PC-3 (cell line): ENCODE results near the gene ST8SIA4.

ENCODE experiments used
- EZH2 ChIP-seq: fragments of 300-600 bp; sonication (generic); IDR thresholded peaks from one replicate; pipeline ENCODE4 v1.6.1; 2017; ENCODE audit warnings: antibody characterized with exemption, mild to moderate bottlenecking, low read length; ENCODE audit not compliant: unreplicated experiment
- TF ChIP-seq, protein P1 (sequence below): fragments of 300-600 bp; sonication (generic); conservative IDR thresholded peaks from 2 replicates; pipeline ENCODE4 v1.5.1; 2017; ENCODE audit warnings: antibody characterized with exemption, low read depth, mild to moderate bottlenecking, low read length

DNA sequence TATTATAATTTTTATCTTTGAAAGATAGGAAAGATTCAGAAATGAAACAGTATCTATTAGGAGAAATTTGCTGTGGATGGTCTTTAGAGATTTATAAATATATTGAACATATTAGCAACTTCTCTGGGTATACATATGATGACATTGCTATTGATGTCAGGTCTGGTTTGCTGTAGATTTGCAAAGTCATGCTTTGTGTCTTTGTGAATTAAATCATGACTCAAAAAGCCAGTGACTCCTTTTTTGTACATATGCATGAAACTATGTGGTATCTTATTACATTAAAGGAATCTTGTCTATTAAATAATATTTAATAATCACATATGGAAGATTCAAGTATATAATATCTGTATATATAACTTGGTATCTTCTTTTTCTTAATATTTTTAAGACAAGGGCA is 141.9 kb downstream of the ST8SIA4 start:
- TF ChIP-seq, protein P1, sequence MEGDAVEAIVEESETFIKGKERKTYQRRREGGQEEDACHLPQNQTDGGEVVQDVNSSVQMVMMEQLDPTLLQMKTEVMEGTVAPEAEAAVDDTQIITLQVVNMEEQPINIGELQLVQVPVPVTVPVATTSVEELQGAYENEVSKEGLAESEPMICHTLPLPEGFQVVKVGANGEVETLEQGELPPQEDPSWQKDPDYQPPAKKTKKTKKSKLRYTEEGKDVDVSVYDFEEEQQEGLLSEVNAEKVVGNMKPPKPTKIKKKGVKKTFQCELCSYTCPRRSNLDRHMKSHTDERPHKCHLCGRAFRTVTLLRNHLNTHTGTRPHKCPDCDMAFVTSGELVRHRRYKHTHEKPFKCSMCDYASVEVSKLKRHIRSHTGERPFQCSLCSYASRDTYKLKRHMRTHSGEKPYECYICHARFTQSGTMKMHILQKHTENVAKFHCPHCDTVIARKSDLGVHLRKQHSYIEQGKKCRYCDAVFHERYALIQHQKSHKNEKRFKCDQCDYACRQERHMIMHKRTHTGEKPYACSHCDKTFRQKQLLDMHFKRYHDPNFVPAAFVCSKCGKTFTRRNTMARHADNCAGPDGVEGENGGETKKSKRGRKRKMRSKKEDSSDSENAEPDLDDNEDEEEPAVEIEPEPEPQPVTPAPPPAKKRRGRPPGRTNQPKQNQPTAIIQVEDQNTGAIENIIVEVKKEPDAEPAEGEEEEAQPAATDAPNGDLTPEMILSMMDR, result no peak
- TF ChIP-seq EZH2, result no peak
